Esophagus muscularis mucosa (tissue), 3 donors: ENCODE measurements around the gene UBL4B.

ENCODE experiments used
- POLR2A ChIP-seq: fragments of 450-650 bp; IDR thresholded peaks from one replicate; pipeline ENCODE4 v1.6.1; 2017; ENCODE audit warnings: antibody characterized with exemption, moderate library complexity, mild to moderate bottlenecking, low read depth
- POLR2AphosphoS5 ChIP-seq, 2 donors: sonication (generic); formaldehyde crosslinking; IDR thresholded peaks; one replicate each; pipeline ENCODE4 v1.6.1; 2017; ENCODE audit warnings: antibody characterized with exemption in 2 of 2
- TF ChIP-seq, protein P1 (sequence below), 3 experiments: fragments of 200-600 bp in 2 of 3; fragments of 450-650 bp in 1 of 3; sonication (generic) in 2 of 3; IDR thresholded peaks; one replicate each; pipeline ENCODE4 v1.5.1; 2017 to 2019; ENCODE audit warnings: antibody characterized with exemption in 3 of 3, mild to moderate bottlenecking in 2 of 3, moderate library complexity in 1 of 3

DNA sequence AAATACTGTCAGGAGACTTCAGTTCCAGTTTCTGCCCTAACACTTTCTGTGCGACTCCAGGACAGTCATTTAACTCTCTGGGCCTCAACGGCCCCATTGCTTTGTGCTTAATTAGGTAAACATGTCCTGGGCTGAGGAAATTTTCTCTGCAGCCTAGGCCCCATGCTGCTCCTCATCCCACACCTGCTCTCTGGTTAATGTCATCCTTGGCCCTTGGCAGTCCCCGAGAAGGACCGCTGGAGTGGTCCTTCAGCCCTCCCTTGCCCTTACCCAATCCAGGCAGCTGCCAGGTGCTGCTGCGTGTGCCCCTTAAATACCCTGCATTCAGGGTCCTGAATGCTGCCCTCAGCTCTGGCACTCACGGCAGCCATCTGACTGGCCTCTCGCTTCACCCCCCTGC, 18.7 kb downstream of the UBL4B start:
- TF ChIP-seq POLR2A (no peak), POLR2AphosphoS5 (IDR thresholded peaks at IDR 0.05) (no peak)
- TF ChIP-seq, protein P1, sequence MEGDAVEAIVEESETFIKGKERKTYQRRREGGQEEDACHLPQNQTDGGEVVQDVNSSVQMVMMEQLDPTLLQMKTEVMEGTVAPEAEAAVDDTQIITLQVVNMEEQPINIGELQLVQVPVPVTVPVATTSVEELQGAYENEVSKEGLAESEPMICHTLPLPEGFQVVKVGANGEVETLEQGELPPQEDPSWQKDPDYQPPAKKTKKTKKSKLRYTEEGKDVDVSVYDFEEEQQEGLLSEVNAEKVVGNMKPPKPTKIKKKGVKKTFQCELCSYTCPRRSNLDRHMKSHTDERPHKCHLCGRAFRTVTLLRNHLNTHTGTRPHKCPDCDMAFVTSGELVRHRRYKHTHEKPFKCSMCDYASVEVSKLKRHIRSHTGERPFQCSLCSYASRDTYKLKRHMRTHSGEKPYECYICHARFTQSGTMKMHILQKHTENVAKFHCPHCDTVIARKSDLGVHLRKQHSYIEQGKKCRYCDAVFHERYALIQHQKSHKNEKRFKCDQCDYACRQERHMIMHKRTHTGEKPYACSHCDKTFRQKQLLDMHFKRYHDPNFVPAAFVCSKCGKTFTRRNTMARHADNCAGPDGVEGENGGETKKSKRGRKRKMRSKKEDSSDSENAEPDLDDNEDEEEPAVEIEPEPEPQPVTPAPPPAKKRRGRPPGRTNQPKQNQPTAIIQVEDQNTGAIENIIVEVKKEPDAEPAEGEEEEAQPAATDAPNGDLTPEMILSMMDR (IDR thresholded peaks at IDR 0.05): no peak
